SK-N-MC (cell line): ENCODE data around the gene PAAF1.

Experiments
- EZH2 ChIP-seq: fragments of 200-600 bp; sonication (generic); IDR thresholded peaks from one replicate; pipeline ENCODE4 v1.6.1; 2017; ENCODE audit warnings: antibody characterized with exemption
- FOXP2 ChIP-seq: optimal IDR thresholded peaks from 2 replicates; pipeline ENCODE3; 2011; ENCODE audit warnings: mild to moderate bottlenecking, moderate library complexity; ENCODE audit not compliant: insufficient read depth; ENCODE audit errors: extremely low read length, control extremely low read depth
- POLR2AphosphoS5 ChIP-seq: IDR thresholded peaks from 2 replicates; pipeline ENCODE4 v1.6.1; 2012; ENCODE audit warnings: mild to moderate bottlenecking, low read depth, low read length, borderline replicate concordance

- TF ChIP-seq POLR2AphosphoS5 (no peak), EZH2 (no peak), FOXP2 (no peak)
Measured at GRCh38 chr11:73957654-73958361, 81.0 kb downstream of the PAAF1 start.
